ENCODE results near the gene NDUFA8. TPM values are rescaled to one million over a fixed set of nuclear protein-coding genes. Genes with fewer than 3 reads are reported as not detected.

Gene NDUFA8
- total and polyA plus RNA-seq, 9 of the 15 experiments (the other 6 are each of a cell fraction or from before 2014, with no cell fraction given): 105 to 212 (median 133) TPM

GRCh38 chr9:122134822-122135528, 24.6 kb downstream of the NDUFA8 start (continued):
- TF ChIP-seq ZNF511 (CRISPR knock-in tag; IDR thresholded peaks at IDR 0.05) (no peak), ZNF134 (CRISPR knock-in tag; conservative IDR thresholded peaks at IDR 0.05) (no peak), ZNF512 (tag; IDR thresholded peaks at IDR 0.05) (no peak), NR1H2 (CRISPR knock-in tag; IDR thresholded peaks at IDR 0.05) (no peak), ILK (tag; IDR thresholded peaks at IDR 0.05; ENCODE audit: borderline replicate concordance, low read depth) (no peak), ADNP (tag; IDR thresholded peaks at IDR 0.05) (no peak), CC2D1A (IDR thresholded peaks at IDR 0.05) (no peak)

GRCh38 chr9:122133984-122134535, 25.5 kb downstream of the NDUFA8 start:
- Histone ChIP-seq H3K9me1 (ENCODE audit: control insufficient read depth, insufficient read depth, low read length) (no peaks in the 10 kb centered on the region), H3K27me3 (ENCODE audit: control insufficient read depth in 2 of 2, insufficient read depth in 2 of 2, low read length in 2 of 2) (peaks cover 2 to 18% of the 10 kb centered on the region in 2 experiments; a peak in 3 of 5 replicates), H3K27ac (ENCODE audit: extremely low read depth, low read depth, low read length) (no peak overlapping the region), H2AFZ (ENCODE audit: low read depth, low read length) (no peak overlapping the region), H3K4me1 (replicated peaks in 1 of 2; ENCODE audit: control insufficient read depth in 2 of 2, insufficient read depth in 2 of 2, low read length in 2 of 2) (peaks cover 0 to 9% of the 10 kb centered on the region in 2 experiments; a peak in 1 of 5 replicates), H4K20me1 (replicated peaks; ENCODE audit: control insufficient read depth, insufficient read depth, low read length) (0 out of 2 replicates have a peak, but pooled peaks cover 6% of the 10 kb centered on the region), H3K79me2 (ENCODE audit: control insufficient read depth, insufficient read depth, low read length) (no peaks in the 10 kb centered on the region), H3K9ac (ENCODE audit: insufficient read depth in 1 of 2, low read depth in 2 of 2, low read length in 2 of 2) (no peak overlapping the region), H3K4me3 (no peak overlapping the region), H3K9me3 (replicated peaks; ENCODE audit: control insufficient read depth, insufficient read depth, low read depth, low read length) (no peaks in the 10 kb centered on the region), H3K4me2 (ENCODE audit: insufficient read depth, low read length) (no peak overlapping the region), H3K36me3 (ENCODE audit: control insufficient read depth, insufficient read depth, low read length) (no peaks in the 10 kb centered on the region)
- no TSS peak for BruUV-seq (replicated peaks)
- ATAC-seq: no peak
- no peak for FAIRE-seq
- intact Hi-C loops (cut with micrococcal nuclease) (no loop called here), in situ Hi-C loops (cut with MboI) (no loop called here)
- ChIA-PET CTCF (ENCODE audit: low intra/inter-chr PET ratio) (no interaction called here), POLR2A (interaction anchor here (0.6 to 0.7 kb wide), 3 partner anchors 152 to 617 kb away, joined by 3 to 4 read pairs (median 3); no protein-coding TSS in a partner anchor)
- TF ChIP-seq EP400 (IDR thresholded peaks at IDR 0.05) (no peak), NFIC (IDR thresholded peaks at IDR 0.05) (no peak), ZKSCAN1 (IDR thresholded peaks at IDR 0.05; ENCODE audit: low read depth, low read length) (0 out of 2 replicates have a peak, but pooled peaks have one; percentile 40)
- whole genome bisulfite sequencing (ENCODE audit: insufficient coverage, low coverage, missing lambda C conversion rate): 25% methylated on average over 17 of the region's 17 CpGs
- no peak for DNase-seq (ENCODE audit: extremely low read depth in 1 of 4, low spot score in 3 of 4)

Data from K562 (cell line).